HG03558 (cell line): Measurements from ENCODE around the gene KCTD13.

Experiments used
- ATAC-seq: cut with Tn5 transposase; IDR thresholded peaks from one replicate; pipeline ENCODE4 v1.9.1; 2021; ENCODE audit warnings: moderate number of reproducible peaks; ENCODE audit not compliant: unreplicated experiment; ENCODE audit errors: extremely low read depth

Gene KCTD13

DNA sequence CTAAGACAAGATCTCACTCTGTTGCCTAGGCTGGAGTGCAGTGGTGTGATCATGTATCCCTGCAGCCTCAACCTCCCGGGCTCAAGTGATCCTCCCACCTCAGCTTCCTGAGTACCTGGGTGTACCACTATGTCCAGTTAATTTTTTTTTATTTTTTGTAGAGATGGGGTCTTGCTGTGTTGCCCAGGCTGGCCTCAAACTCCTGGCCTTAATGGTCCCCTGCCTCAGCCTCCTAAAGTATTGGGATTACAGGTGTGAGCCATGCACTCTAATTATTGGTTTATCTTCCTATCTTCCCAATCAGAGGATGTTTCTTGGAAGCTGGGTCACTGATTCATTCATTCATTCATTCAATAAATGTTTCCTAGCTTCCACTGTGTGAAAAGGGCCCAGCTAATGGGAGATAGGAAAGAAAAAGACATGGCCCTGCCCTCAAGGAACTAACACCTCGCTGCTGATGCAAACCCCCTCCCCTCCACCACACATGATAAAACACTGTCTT lies 17.3 kb downstream of the KCTD13 start:
- no peak for ATAC-seq

GRCh38 chr16:29907973-29908372 lies 18.1 kb downstream of the KCTD13 start:
- ATAC-seq: no peak

- no peak for ATAC-seq
These were observed 19.3 kb downstream of the KCTD13 start for GRCh38 chr16:29906520-29907244.

GRCh38 chr16:29905668-29906067 lies 20.4 kb downstream of the KCTD13 start:
- no peak for ATAC-seq

- ATAC-seq: no peak
These were observed 21.1 kb downstream of the KCTD13 start for GRCh38 chr16:29904947-29905346.

GRCh38 chr16:29903590-29903989 lies 22.4 kb downstream of the KCTD13 start:
- no peak for ATAC-seq

DNA sequence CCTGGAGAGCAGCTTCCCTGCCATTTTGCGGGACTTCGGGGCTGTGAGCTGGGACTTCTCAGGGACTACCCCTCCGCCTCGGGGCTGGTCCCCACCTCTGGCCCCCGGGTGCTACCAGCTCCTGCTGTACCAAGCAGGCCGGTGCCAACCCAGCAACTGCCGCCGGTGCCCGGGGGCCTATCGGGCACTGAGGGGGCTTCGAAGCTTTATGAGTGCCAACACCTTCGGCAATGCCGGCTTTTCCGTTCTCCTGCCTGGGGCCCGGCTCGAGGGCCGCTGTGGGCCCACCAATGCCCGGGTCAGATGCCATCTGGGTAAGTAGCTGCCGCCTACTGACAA lies 24.4 kb downstream of the KCTD13 start:
- no peak for ATAC-seq

GRCh38 chr16:29900888-29901606 lies 25.0 kb downstream of the KCTD13 start:
- no peak for ATAC-seq

GRCh38 chr16:29900102-29900887 lies 25.7 kb downstream of the KCTD13 start, which contains the start of gene ASPHD1:
ASPHD1 (plus strand) TSS chr16:29900488; CDS start chr16:29900972, 484 bp downstream.
- no peak for ATAC-seq

- ATAC-seq: no peak
These were observed 26.4 kb downstream of the KCTD13 start, which contains the start of gene SEZ6L2 for GRCh38 chr16:29899516-29900101. SEZ6L2 (minus strand) TSS chr16:29899550; CDS start chr16:29899019, 531 bp downstream.

- no peak for ATAC-seq
These were observed 27.1 kb downstream of the KCTD13 start for GRCh38 chr16:29898804-29899515.

GRCh38 chr16:29898135-29898803 lies 27.8 kb downstream of the KCTD13 start:
- no peak for ATAC-seq

GRCh38 chr16:29897333-29897732 lies 28.7 kb downstream of the KCTD13 start:
- ATAC-seq: no peak

GRCh38 chr16:29896841-29897240 lies 29.2 kb downstream of the KCTD13 start:
- no peak for ATAC-seq

GRCh38 chr16:29894352-29894751 lies 31.7 kb downstream of the KCTD13 start:
- ATAC-seq: no peak

- ATAC-seq: no peak
These were observed 32.5 kb downstream of the KCTD13 start for GRCh38 chr16:29893553-29893952.

DNA sequence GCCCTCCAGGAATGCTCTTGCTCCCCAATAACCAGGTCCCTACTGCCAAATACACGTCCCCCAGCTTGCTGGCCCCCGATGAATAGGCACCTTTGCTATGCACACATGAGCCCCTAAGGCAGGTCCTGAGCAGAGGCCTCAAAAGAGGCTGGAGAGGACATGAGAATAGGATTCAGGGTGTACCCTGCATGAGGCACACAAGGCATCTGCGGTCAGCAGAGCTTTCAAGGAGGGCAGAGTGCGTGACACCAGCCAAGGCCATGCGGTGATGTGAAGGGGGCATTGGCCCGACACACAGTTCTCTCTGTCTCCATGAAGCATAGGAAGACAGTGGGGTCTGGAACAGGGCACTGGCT lies 33.6 kb downstream of the KCTD13 start:
- ATAC-seq: no peak

DNA sequence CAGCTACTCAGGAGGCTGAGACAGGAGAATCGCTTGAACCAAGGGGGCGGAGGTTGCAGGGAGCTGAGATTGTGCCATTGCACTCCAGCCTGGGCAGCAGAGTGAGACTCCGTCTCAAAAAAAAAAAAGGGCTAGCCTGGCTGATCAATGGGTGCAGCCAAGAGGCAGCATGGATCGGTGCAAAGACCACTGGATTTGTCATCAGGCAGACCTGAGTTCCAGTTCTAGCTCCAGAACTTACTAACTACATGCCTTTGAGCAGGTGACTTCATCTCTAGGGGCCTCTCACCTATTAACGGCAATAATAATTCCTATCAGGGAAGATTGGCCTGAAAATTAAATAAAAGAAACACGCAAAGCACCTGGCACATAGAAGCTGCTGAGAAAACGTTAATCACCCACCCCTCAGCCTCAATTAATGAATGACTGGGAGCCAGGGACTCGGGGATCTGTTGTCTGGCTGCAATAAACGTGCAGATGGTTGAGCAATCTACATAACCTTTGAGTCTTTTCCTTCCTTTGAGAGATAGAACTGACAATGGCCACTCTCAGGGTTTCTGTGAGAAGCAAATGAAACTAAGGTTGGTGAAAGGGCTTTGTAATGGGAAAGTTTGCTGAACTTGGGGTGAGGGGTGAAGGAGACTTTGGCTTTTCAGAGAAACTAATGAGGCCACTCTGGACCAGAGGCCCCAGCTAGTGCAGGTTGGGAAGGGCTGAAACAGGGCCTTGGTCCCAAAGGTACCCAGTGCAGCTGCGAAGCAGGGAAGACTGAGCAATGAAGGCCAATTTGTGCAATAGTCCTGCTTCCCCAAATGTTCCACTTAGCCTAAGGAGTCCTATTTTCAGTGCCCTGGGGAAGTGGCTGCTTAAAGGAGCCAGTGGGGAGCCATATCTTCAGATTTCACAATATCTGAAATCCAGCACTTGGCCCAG lies 34.2 kb downstream of the KCTD13 start:
- ATAC-seq: no peak
